ENCODE results near the gene TNRC18. TPM values are rescaled to one million over a fixed set of nuclear protein-coding genes. Genes with fewer than 3 reads are reported as not detected.

The TNRC18 gene
- polyA plus RNA-seq, 1 of the 3 experiments (the other 2 are of a cell fraction), result 34.4 TPM

- TF ChIP-seq GABPA (IDR thresholded peaks at IDR 0.05; ENCODE audit: low read depth) (no peak), MXI1 (IDR thresholded peaks at IDR 0.05; ENCODE audit: low read depth, low read length) (peak; percentile 42; the same call in 1 of the 2 replicates), NFIC (IDR thresholded peaks at IDR 0.05; ENCODE audit: borderline replicate concordance) (no peak), JUND (IDR thresholded peaks at IDR 0.05) (no peak), GATA2 (CRISPR knock-in tag; IDR thresholded peaks at IDR 0.05) (no peak)
These were observed 1.8 kb downstream of the TNRC18 start (continued) for GRCh38 chr7:5421714-5422395.

DNA sequence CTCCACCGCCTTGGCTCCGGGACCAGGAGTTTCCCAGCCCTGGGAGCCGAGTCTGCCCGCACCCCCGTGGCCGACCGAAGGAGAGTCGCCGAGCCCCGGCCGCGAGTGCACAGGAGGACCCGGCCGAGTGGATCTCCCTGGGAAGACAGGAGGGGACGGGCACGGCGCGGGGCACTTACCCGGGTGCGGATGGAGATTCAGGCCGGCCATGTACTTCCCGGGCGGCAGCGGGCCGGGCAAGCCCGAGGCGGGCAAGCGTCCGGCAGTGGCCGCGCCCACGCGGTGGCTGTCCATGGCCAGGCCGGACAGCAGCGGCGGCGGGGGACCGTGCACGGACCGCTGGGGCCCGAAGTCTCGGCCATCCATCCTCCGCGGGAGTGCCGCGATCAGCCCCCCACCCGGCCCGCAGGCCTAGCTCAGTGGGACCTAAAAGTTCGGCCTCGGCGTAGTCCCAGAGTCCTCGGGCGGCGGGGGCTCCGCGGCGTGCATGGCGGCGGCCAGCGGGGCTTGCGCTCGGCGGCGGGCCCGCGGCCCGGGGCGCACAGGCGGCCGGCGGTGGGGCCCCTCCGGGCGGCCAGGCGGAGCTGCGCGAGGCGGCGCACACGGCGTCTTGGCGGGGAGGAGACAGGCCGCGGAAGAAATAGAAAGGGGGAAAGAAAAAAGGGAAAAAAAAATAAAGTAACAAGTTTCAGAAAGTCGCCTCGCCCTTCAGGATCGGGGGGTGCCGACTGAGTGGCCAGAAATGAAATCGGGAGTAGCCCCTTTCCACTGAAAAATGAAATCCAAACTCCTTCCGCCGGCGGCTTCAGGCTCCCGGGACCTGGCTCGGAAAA is 2.5 kb downstream of the TNRC18 start:
- Histone ChIP-seq H3K9ac (peak overlapping the region; percentile 100), H3K27me3 (ENCODE audit: insufficient read depth) (no peaks in the 10 kb centered on the region), H3K27ac (ENCODE audit: low read depth in 2 of 2, low read length in 1 of 2) (peak overlapping the region; percentile 95 to 99), H3K9me2 (no peaks in the 10 kb centered on the region), H3K4me1 (ENCODE audit: control insufficient read depth in 1 of 2, insufficient read depth in 2 of 2, low read depth in 1 of 2, low read length in 1 of 2) (peaks cover 22 to 25% of the 10 kb centered on the region in 2 experiments; a peak in 3 of 4 replicates), H3K9me3 (no peaks in the 10 kb centered on the region), H3K79me2 (ENCODE audit: insufficient read depth) (peaks cover 96% of the 10 kb centered on the region), H4K20me1 (ENCODE audit: insufficient read depth) (peaks cover 48% of the 10 kb centered on the region), H2AFZ (ENCODE audit: low read depth) (no peak overlapping the region), H3K4me3 (ENCODE audit: low read depth in 2 of 2, low read length in 1 of 2) (peak overlapping the region; percentile 72 to 98), H3K4me2 (peak overlapping the region; percentile 100), H3K36me3 (replicated peaks in 1 of 2; ENCODE audit: control insufficient read depth in 1 of 2, insufficient read depth in 2 of 2, low read length in 1 of 2) (peaks cover 2 to 5% of the 10 kb centered on the region in 2 experiments), H3F3A (replicated peaks; ENCODE audit: insufficient read depth) (peaks cover 38% of the 10 kb centered on the region)
- TF ChIP-seq EZH2phosphoT487 (IDR thresholded peaks at IDR 0.05; ENCODE audit: borderline replicate concordance, low read depth), result no peak
- TF ChIP-seq CHD2 (IDR thresholded peaks at IDR 0.05; ENCODE audit: low read length, partially characterized antibody), result no peak
- TF ChIP-seq SMC3 (IDR thresholded peaks at IDR 0.05; ENCODE audit: low read depth, low read length), result no peak
- TF ChIP-seq TAF1 (IDR thresholded peaks at IDR 0.05; ENCODE audit: borderline replicate concordance, low read depth, low read length), result 0 out of 2 replicates have a peak, but pooled peaks have one; percentile 1
- peak; percentile 26 for TF ChIP-seq MXI1 (IDR thresholded peaks at IDR 0.05; ENCODE audit: low read depth, low read length)
- no peak for TF ChIP-seq TCF12 (IDR thresholded peaks at IDR 0.05)
- TF ChIP-seq PBX3 (IDR thresholded peaks at IDR 0.05), result no peak
- CTCF ChIA-PET, result interaction anchor here (0.6 to 4.1 kb wide), 7 partner anchors 11 to 181 kb away, joined by 3 to 22 read pairs (median 5); no protein-coding TSS in a partner anchor
- DNase-seq, result peak; percentile 79
- POLR2A ChIA-PET, result interaction anchor here (1.0 to 2.3 kb wide), 4 partner anchors 25 to 181 kb away, joined by 3 to 6 read pairs (median 4); no protein-coding TSS in a partner anchor
- WGBS (ENCODE audit: low lambda C conversion rate), result 2% methylated on average over 64 of the region's 93 CpGs

Data from SK-N-SH (cell line).